Naive thymus-derived CD4-positive, alpha-beta T cell (primary cell): Measurements from ENCODE around the gene VAT1L. TPM values are rescaled to one million over a fixed set of nuclear protein-coding genes. Genes with fewer than 3 reads are reported as not detected.

Experiments used
- ATAC-seq: fragments of 150-1000 bp; cut with Tn5 transposase; 2 replicates; pipeline ENCODE4 v1.10.0; 2021; ENCODE audit warnings: mild to moderate bottlenecking, moderate library complexity
- CTCF ChIA-PET: fragments of 350-600 bp; sonication (Branson Sonifier 250); formaldehyde crosslinking; loops from one replicate; lab custom pipeline; 2021; ENCODE audit warnings: antibody characterized with exemption; lab: Charles Lee
- POLR2A ChIA-PET: fragments of 350-600 bp; sonication (Branson Sonifier 250); formaldehyde crosslinking; loops from one replicate; lab custom pipeline; 2021; ENCODE audit warnings: antibody characterized with exemption, inconsistent platforms; lab: Charles Lee
- DNase-seq, 9 donors: peaks; one replicate each; pipeline versions ENCODE4 v3.0.0 to v3.0.0-alpha.2; 2020 to 2022; ENCODE audit warnings: mixed read lengths in 1 of 9
- H3K27ac ChIP-seq: one replicate; pipeline ENCODE4 v1.7.0; 2013; ENCODE audit warnings: mild to moderate bottlenecking, low read depth, low read length, moderate library complexity
- H3K27me3 ChIP-seq, 2 donors: one replicate each; pipeline ENCODE4 v1.7.0; 2013; ENCODE audit warnings: low read length in 2 of 2, mild to moderate bottlenecking in 2 of 2, moderate library complexity in 2 of 2; ENCODE audit not compliant: control insufficient read depth in 2 of 2, insufficient read depth in 2 of 2
- H3K36me3 ChIP-seq, 3 experiments: 1 replicate in 2 of 3; 2 replicates in 1 of 3; pipeline ENCODE4 v1.7.0; 2013; ENCODE audit warnings: low read length in 3 of 3, mild to moderate bottlenecking in 3 of 3, moderate library complexity in 1 of 3; ENCODE audit not compliant: insufficient read depth in 3 of 3, control insufficient read depth in 2 of 3
- H3K4me1 ChIP-seq, 2 donors: one replicate each; pipeline ENCODE4 v1.7.0; 2013; ENCODE audit warnings: low read length in 2 of 2, mild to moderate bottlenecking in 2 of 2, moderate library complexity in 1 of 2; ENCODE audit not compliant: control insufficient read depth in 2 of 2, insufficient read depth in 2 of 2
- H3K4me3 ChIP-seq: 2 replicates; pipeline ENCODE4 v1.7.0; 2013; ENCODE audit warnings: mild to moderate bottlenecking, low read length
- H3K9me3 ChIP-seq, 3 experiments: 1 replicate in 2 of 3; 2 replicates in 1 of 3; pipeline ENCODE4 v1.7.0; 2013; ENCODE audit warnings: low read length in 3 of 3; ENCODE audit not compliant: control insufficient read depth in 2 of 3
- H3K27ac Mint-ChIP-seq, 9 donors: one replicate each; pipeline ENCODE4 v1.8.0; 2020 to 2022; ENCODE audit warnings: mixed read lengths in 9 of 9, mild to moderate bottlenecking in 8 of 9, moderate library complexity in 5 of 9, inconsistent platforms in 2 of 9
- H3K27me3 Mint-ChIP-seq, 5 donors: one replicate each; pipeline ENCODE4 v1.8.0; 2021 to 2022; ENCODE audit warnings: mixed read lengths in 5 of 5, mild to moderate bottlenecking in 1 of 5
- H3K36me3 Mint-ChIP-seq, 5 donors: one replicate each; pipeline ENCODE4 v1.8.0; 2020 to 2022; ENCODE audit warnings: mixed read lengths in 5 of 5, mild to moderate bottlenecking in 3 of 5, inconsistent platforms in 1 of 5
- H3K4me1 Mint-ChIP-seq, 7 donors: one replicate each; pipeline ENCODE4 v1.8.0; 2020 to 2022; ENCODE audit warnings: mixed read lengths in 7 of 7, mild to moderate bottlenecking in 3 of 7, inconsistent platforms in 1 of 7
- H3K4me3 Mint-ChIP-seq, 10 donors: one replicate each; pipeline ENCODE4 v1.8.0; 2020 to 2022; ENCODE audit warnings: mild to moderate bottlenecking in 10 of 10, mixed read lengths in 10 of 10, moderate library complexity in 6 of 10, inconsistent platforms in 2 of 10
- H3K9me3 Mint-ChIP-seq, 11 donors: one replicate each; pipeline ENCODE4 v1.8.0; 2020 to 2022; ENCODE audit warnings: mixed read lengths in 11 of 11, mild to moderate bottlenecking in 4 of 11, inconsistent platforms in 1 of 11, moderate library complexity in 1 of 11
- intact Hi-C, 2 donors: fragments of 100-400 bp; cut with micrococcal nuclease; formaldehyde crosslinking; loops; one replicate each; pipeline ENCODE4 v1.15.1; 2023
- polyA plus RNA-seq, 2 donors: library from polyadenylated mRNA; unstranded; fragments of 300-500 nt; fragmentation: Illumina TruSeq; gene quantifications; one replicate each; pipeline ENCODE4 v1.2.3, GENCODE V29; 2021
- total RNA-seq, 6 experiments: library from RNA in 5 of 6; stranded (reverse) in 5 of 6; gene quantifications; 1 replicate in 5 of 6; 2 replicates in 1 of 6; pipeline ENCODE4 v1.2.3 and lab custom pipeline; 2021 to 2026

Gene VAT1L
- total and polyA plus RNA-seq, 7 experiments from 2014 or later, result not detected

GRCh38 chr16:77895962-77896361 lies 107.6 kb downstream of the VAT1L start:
- no peak for DNase-seq
- peaks cover 0 to 13% (median 4%) of the 10 kb centered on the region in 5 donors for H3K27me3 Mint-ChIP-seq
- H3K4me1 Mint-ChIP-seq, result peaks cover 0 to 2% (median 0%) of the 10 kb centered on the region in 7 donors
- Histone ChIP-seq H3K36me3 (no peaks in the 10 kb centered on the region), H3K9me3 (no peaks in the 10 kb centered on the region), H3K27ac (no peak overlapping the region), H3K4me3 (no peak overlapping the region), H3K4me1 (no peaks in the 10 kb centered on the region), H3K27me3 (no peaks in the 10 kb centered on the region)
- ATAC-seq, result no peak
- intact Hi-C loops, result no loop called here
- peaks cover 0 to 2% (median 0%) of the 10 kb centered on the region in 11 donors for H3K9me3 Mint-ChIP-seq
- CTCF ChIA-PET, result no interaction called here
- no peak overlapping the region for H3K4me3 Mint-ChIP-seq
- H3K27ac Mint-ChIP-seq, result no peak overlapping the region
- H3K36me3 Mint-ChIP-seq, result no peaks in the 10 kb centered on the region
- POLR2A ChIA-PET, result no interaction called here

GRCh38 chr16:77896415-77897128 lies 108.2 kb downstream of the VAT1L start:
- H3K4me1 Mint-ChIP-seq, result peaks cover 0 to 2% (median 0%) of the 10 kb centered on the region in 7 donors
- CTCF ChIA-PET, result no interaction called here

GRCh38 chr16:77897129-77897437 lies 108.7 kb downstream of the VAT1L start:
- Histone ChIP-seq H3K4me3 (no peak overlapping the region), H3K27me3 (no peaks in the 10 kb centered on the region), H3K9me3 (no peaks in the 10 kb centered on the region), H3K27ac (no peak overlapping the region), H3K4me1 (no peaks in the 10 kb centered on the region), H3K36me3 (no peaks in the 10 kb centered on the region)
- ChIA-PET CTCF (no interaction called here), POLR2A (no interaction called here)
- intact Hi-C loops, result no loop called here
- Mint-ChIP-seq H3K27me3 (peaks cover 0 to 18% (median 5%) of the 10 kb centered on the region in 5 donors), H3K27ac (no peak overlapping the region), H3K9me3 (peaks cover 0 to 4% (median 0%) of the 10 kb centered on the region in 11 donors), H3K36me3 (no peaks in the 10 kb centered on the region), H3K4me3 (no peak overlapping the region), H3K4me1 (peaks cover 0 to 2% (median 0%) of the 10 kb centered on the region in 7 donors)
- no peak for DNase-seq
- no peak for ATAC-seq

More at GRCh38 chr16:77896415-77897128, 108.2 kb downstream of the VAT1L start:
- H3K27me3 ChIP-seq, result no peaks in the 10 kb centered on the region
- no peaks in the 10 kb centered on the region for H3K36me3 ChIP-seq
- H3K27ac ChIP-seq, result no peak overlapping the region
- H3K36me3 Mint-ChIP-seq, result no peaks in the 10 kb centered on the region
- DNase-seq (no peak), ATAC-seq (no peak)
- intact Hi-C loops, result no loop called here
- POLR2A ChIA-PET, result no interaction called here
- H3K4me3 Mint-ChIP-seq, result no peak overlapping the region
- H3K27ac Mint-ChIP-seq, result no peak overlapping the region
- no peaks in the 10 kb centered on the region for H3K9me3 ChIP-seq
- H3K9me3 Mint-ChIP-seq, result peaks cover 0 to 4% (median 0%) of the 10 kb centered on the region in 11 donors
- H3K4me1 ChIP-seq, result no peaks in the 10 kb centered on the region
- peaks cover 0 to 15% (median 4%) of the 10 kb centered on the region in 5 donors for H3K27me3 Mint-ChIP-seq
- no peak overlapping the region for H3K4me3 ChIP-seq

DNA sequence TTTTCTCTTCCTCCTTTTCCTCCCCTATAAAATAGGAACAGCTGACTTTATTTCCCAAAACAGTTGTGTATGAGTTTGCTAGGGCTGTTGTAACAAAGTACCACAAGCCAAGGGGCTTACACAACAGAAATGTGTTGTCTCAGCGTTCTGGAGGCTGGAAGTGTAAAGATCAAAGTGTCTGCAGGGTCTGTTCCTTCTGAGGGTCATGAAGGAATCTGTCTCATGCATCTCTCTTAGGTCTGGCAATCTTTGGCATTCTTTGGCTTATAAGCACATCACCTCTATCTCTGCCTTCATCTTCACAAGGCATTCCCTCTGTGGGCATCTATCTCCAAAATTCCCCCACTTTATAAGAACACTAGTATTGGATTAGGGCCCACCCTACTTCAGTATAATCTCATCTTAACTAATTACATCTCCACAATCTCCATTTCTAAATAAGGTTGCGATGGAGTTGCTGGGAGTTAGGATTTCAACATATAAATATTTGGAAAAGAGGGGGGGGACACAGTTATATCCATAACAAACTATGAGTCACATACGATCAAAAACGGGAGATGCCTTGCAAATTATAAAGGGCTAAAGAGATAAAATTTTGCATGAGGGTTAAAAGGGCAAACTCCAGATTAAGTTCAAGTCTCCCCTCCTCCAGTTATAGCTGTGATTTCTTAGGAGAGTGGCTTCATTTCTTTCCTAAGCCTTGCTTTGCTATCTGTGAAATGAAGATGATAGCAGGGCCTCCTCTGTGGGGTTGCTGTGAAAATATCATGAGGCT lies 109.7 kb downstream of the VAT1L start:
- Mint-ChIP-seq H3K4me3 (no peak overlapping the region), H3K9me3 (peaks cover 0 to 4% (median 0%) of the 10 kb centered on the region in 11 donors), H3K27me3 (peaks cover 0 to 18% (median 5%) of the 10 kb centered on the region in 5 donors), H3K36me3 (no peaks in the 10 kb centered on the region), H3K27ac (no peak overlapping the region), H3K4me1 (peaks cover 0 to 2% (median 0%) of the 10 kb centered on the region in 7 donors)
- Histone ChIP-seq H3K27me3 (no peaks in the 10 kb centered on the region), H3K4me3 (no peak overlapping the region), H3K27ac (no peak overlapping the region), H3K4me1 (no peaks in the 10 kb centered on the region), H3K36me3 (no peaks in the 10 kb centered on the region), H3K9me3 (no peaks in the 10 kb centered on the region)
- CTCF ChIA-PET, result no interaction called here
- no peak for ATAC-seq
- no peak for DNase-seq
- POLR2A ChIA-PET, result no interaction called here
- intact Hi-C loops, result no loop called here

DNA sequence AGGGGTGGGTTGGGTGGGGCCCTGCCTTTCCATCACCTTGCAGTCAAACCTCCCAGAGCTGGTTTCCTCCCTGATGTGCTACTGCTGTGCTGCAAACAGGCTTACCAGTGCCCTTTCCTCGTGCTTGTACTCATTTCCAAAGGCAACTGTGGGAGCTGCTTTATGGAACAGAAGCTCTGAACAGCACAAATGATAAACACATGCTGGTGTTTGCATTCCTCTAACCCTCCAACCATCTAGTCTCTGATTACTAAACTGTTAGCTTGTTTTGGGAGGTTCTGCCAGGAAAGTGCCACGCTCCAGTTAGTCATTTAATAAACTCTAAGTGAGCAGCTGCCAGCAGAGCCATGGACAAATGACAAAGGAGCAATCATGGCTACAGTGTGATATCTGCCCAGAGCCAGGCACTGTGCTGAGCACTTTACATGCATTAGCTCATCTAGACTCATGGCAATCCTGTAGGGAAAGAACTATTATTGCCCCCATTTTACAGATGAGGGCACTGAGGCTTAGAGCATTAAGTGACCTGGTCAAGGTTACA lies 110.4 kb downstream of the VAT1L start:
- Histone ChIP-seq H3K9me3 (no peaks in the 10 kb centered on the region), H3K27me3 (no peaks in the 10 kb centered on the region), H3K36me3 (no peaks in the 10 kb centered on the region), H3K4me3 (no peak overlapping the region), H3K27ac (no peak overlapping the region), H3K4me1 (no peaks in the 10 kb centered on the region)
- H3K27me3 Mint-ChIP-seq, result peaks cover 0 to 18% (median 4%) of the 10 kb centered on the region in 5 donors
- H3K36me3 Mint-ChIP-seq, result no peaks in the 10 kb centered on the region
- no peak overlapping the region for H3K4me3 Mint-ChIP-seq
- ChIA-PET POLR2A (no interaction called here), CTCF (no interaction called here)
- H3K27ac Mint-ChIP-seq, result no peak overlapping the region
- DNase-seq, result no peak
- peaks cover 0 to 2% (median 0%) of the 10 kb centered on the region in 7 donors for H3K4me1 Mint-ChIP-seq
- intact Hi-C loops, result no loop called here
- H3K9me3 Mint-ChIP-seq, result peaks cover 0 to 4% (median 0%) of the 10 kb centered on the region in 11 donors
- ATAC-seq, result no peak

DNA sequence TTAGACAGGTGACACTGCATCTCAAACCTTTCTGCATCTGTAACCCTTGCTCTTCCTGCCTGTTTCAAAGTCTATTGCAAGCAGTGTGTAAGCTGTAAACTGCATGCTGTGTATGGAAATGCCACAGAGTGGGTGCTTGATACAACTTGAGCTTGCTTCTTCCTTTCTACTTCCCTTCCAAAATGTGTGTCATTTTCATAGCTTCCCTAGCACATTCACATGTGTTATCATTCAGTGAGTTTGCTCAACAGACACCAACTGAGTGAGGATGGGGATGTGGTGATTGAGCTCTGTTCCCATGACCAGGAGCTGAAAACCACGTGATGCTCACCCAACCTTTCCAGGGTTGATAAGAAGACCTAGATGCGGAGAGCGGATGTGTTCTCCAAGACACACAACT lies 111.1 kb downstream of the VAT1L start:
- H3K9me3 Mint-ChIP-seq, result peaks cover 0 to 4% (median 0%) of the 10 kb centered on the region in 11 donors
- peaks cover 0 to 2% (median 0%) of the 10 kb centered on the region in 7 donors for H3K4me1 Mint-ChIP-seq
- Histone ChIP-seq H3K9me3 (no peaks in the 10 kb centered on the region), H3K4me1 (no peaks in the 10 kb centered on the region), H3K27ac (no peak overlapping the region), H3K4me3 (no peak overlapping the region), H3K27me3 (no peaks in the 10 kb centered on the region), H3K36me3 (no peaks in the 10 kb centered on the region)
- no peak overlapping the region for H3K4me3 Mint-ChIP-seq
- ChIA-PET CTCF (no interaction called here), POLR2A (no interaction called here)
- peaks cover 0 to 12% (median 4%) of the 10 kb centered on the region in 5 donors for H3K27me3 Mint-ChIP-seq
- intact Hi-C loops, result no loop called here
- ATAC-seq, result no peak
- H3K27ac Mint-ChIP-seq, result no peak overlapping the region
- no peaks in the 10 kb centered on the region for H3K36me3 Mint-ChIP-seq
- DNase-seq, result no peak
